OCI-LY1 (cell line): ENCODE measurements around the gene CLEC5A.

Experiments
- H2AFZ ChIP-seq: fragments of 200-600 bp; sonication (generic), shearing (Covaris generic); 2 replicates; pipeline ENCODE4 v1.6.0; 2014; ENCODE audit warnings: antibody characterized with exemption, mild to moderate bottlenecking, low read length
- H3F3A ChIP-seq: fragments of 200-600 bp; sonication (generic), shearing (Covaris generic); 2 replicates; pipeline ENCODE4 v1.6.0; 2014; ENCODE audit warnings: mild to moderate bottlenecking, antibody characterized with exemption, low read length, moderate library complexity; ENCODE audit not compliant: insufficient read depth
- H3K27ac ChIP-seq: fragments of 200-600 bp; sonication (generic); 2 replicates; pipeline ENCODE4 v1.5.1; 2014; ENCODE audit warnings: low read length, mixed run types, mild to moderate bottlenecking, low read depth; ENCODE audit not compliant: poor library complexity, severe bottlenecking
- H3K27me3 ChIP-seq: fragments of 200-600 bp; sonication (generic); 2 replicates; pipeline ENCODE4 v1.6.0; 2014; ENCODE audit warnings: antibody characterized with exemption, mild to moderate bottlenecking, low read length, moderate library complexity; ENCODE audit not compliant: insufficient read depth
- H3K36me3 ChIP-seq: fragments of 200-600 bp; sonication (generic); 2 replicates; pipeline ENCODE4 v1.6.1; 2014; ENCODE audit warnings: mild to moderate bottlenecking, antibody characterized with exemption, low read length, moderate library complexity, mixed read lengths; ENCODE audit not compliant: insufficient read depth
- H3K4me1 ChIP-seq: fragments of 200-600 bp; sonication (generic); 2 replicates; pipeline ENCODE4 v1.5.1; 2014; ENCODE audit warnings: mild to moderate bottlenecking, low read length, moderate library complexity; ENCODE audit not compliant: insufficient read depth, severe bottlenecking
- H3K4me2 ChIP-seq: fragments of 200-600 bp; sonication (generic), shearing (Covaris generic); 2 replicates; pipeline ENCODE4 v1.6.1; 2014; ENCODE audit warnings: low read length
- H3K4me3 ChIP-seq: fragments of 200-600 bp; sonication (generic); 2 replicates; pipeline ENCODE4 v1.5.1; 2014; ENCODE audit warnings: low read length, low read depth, mild to moderate bottlenecking, mixed read lengths; ENCODE audit not compliant: poor library complexity, severe bottlenecking
- H3K79me2 ChIP-seq: fragments of 200-600 bp; shearing (Covaris generic); 2 replicates; pipeline ENCODE4 v1.6.1; 2016; ENCODE audit warnings: mixed run types, low read length, mixed read lengths; ENCODE audit not compliant: insufficient read depth
- H3K9ac ChIP-seq: fragments of 200-600 bp; sonication (generic), shearing (Covaris generic); 2 replicates; pipeline ENCODE4 v1.6.1; 2014; ENCODE audit warnings: mild to moderate bottlenecking, low read length, mixed read lengths
- H3K9me2 ChIP-seq: fragments of 200-600 bp; sonication (generic), shearing (Covaris generic); 2 replicates; pipeline ENCODE4 v1.6.1; 2014; ENCODE audit warnings: low read depth, mild to moderate bottlenecking, low read length, mixed read lengths
- H3K9me3 ChIP-seq: fragments of 200-600 bp; shearing (Covaris generic); 2 replicates; pipeline ENCODE4 v1.6.1; 2014; ENCODE audit warnings: low read length, mixed read lengths
- H4K20me1 ChIP-seq: fragments of 200-600 bp; sonication (generic), shearing (Covaris generic); 2 replicates; pipeline ENCODE4 v1.6.0; 2016; ENCODE audit warnings: mild to moderate bottlenecking, low read length; ENCODE audit not compliant: insufficient read depth
- CTCF ChIP-seq: fragments of 200-600 bp; sonication (generic), shearing (Covaris generic); IDR thresholded peaks from 2 replicates; pipeline ENCODE4 v1.5.1; 2017; ENCODE audit warnings: mild to moderate bottlenecking, antibody characterized with exemption, low read length, moderate library complexity, mixed read lengths
- EZH2 ChIP-seq: fragments of 200-600 bp; sonication (generic), shearing (Covaris generic); IDR thresholded peaks from 2 replicates; pipeline ENCODE4 v1.8.0; 2017; ENCODE audit warnings: borderline replicate concordance, mixed run types, mild to moderate bottlenecking, antibody characterized with exemption, low read length, moderate library complexity, mixed read lengths

CLEC5A gene

GRCh38 chr7:141928845-141929195 lies 18.0 kb downstream of the CLEC5A start:
- no peak overlapping the region for H2AFZ ChIP-seq
- H3K9me2 ChIP-seq, result no peaks in the 10 kb centered on the region
- H3K4me2 ChIP-seq, result no peak overlapping the region
- H3K9me3 ChIP-seq, result no peaks in the 10 kb centered on the region
- TF ChIP-seq CTCF (no peak), EZH2 (no peak)
- H3K79me2 ChIP-seq, result no peaks in the 10 kb centered on the region
- H3K4me3 ChIP-seq, result no peak overlapping the region
- H4K20me1 ChIP-seq, result no peaks in the 10 kb centered on the region
- H3K27ac ChIP-seq, result no peak overlapping the region
- H3K9ac ChIP-seq, result no peak overlapping the region
- H3K27me3 ChIP-seq, result no peaks in the 10 kb centered on the region
- no peaks in the 10 kb centered on the region for H3K4me1 ChIP-seq
- H3K36me3 ChIP-seq, result no peaks in the 10 kb centered on the region
- H3F3A ChIP-seq, result no peaks in the 10 kb centered on the region

- no peak overlapping the region for H3K9ac ChIP-seq
- H3K4me3 ChIP-seq, result no peak overlapping the region
- no peak overlapping the region for H2AFZ ChIP-seq
- H3K4me1 ChIP-seq, result no peaks in the 10 kb centered on the region
- H3K36me3 ChIP-seq, result no peaks in the 10 kb centered on the region
- no peak for TF ChIP-seq CTCF
- H3K9me2 ChIP-seq, result no peaks in the 10 kb centered on the region
- H3K4me2 ChIP-seq, result no peak overlapping the region
- H3K9me3 ChIP-seq, result no peaks in the 10 kb centered on the region
- H3K27ac ChIP-seq, result no peak overlapping the region
- H3F3A ChIP-seq, result no peaks in the 10 kb centered on the region
- no peaks in the 10 kb centered on the region for H3K27me3 ChIP-seq
- no peaks in the 10 kb centered on the region for H4K20me1 ChIP-seq
- H3K79me2 ChIP-seq, result no peaks in the 10 kb centered on the region
Observed at GRCh38 chr7:141928146-141928844, 18.5 kb downstream of the CLEC5A start.

- Histone ChIP-seq H3K9me3 (no peaks in the 10 kb centered on the region), H3K4me2 (no peak overlapping the region), H3K9ac (no peak overlapping the region), H3K27ac (no peak overlapping the region), H3F3A (no peaks in the 10 kb centered on the region), H4K20me1 (no peaks in the 10 kb centered on the region), H3K79me2 (no peaks in the 10 kb centered on the region), H3K4me3 (no peak overlapping the region), H3K9me2 (no peaks in the 10 kb centered on the region), H3K27me3 (no peaks in the 10 kb centered on the region), H3K36me3 (no peaks in the 10 kb centered on the region), H2AFZ (no peak overlapping the region), H3K4me1 (no peaks in the 10 kb centered on the region)
- no peak for TF ChIP-seq CTCF
- TF ChIP-seq EZH2, result no peak
Observed at GRCh38 chr7:141920281-141920680, 26.5 kb downstream of the CLEC5A start.
